ENCODE results near the gene CTNNA3. TPM values are rescaled to one million over a fixed set of nuclear protein-coding genes. Genes with fewer than 3 reads are reported as not detected.
"Not testable (repeated sequence)": the region's sequence is repeated elsewhere in the genome, so short reads cannot be mapped to it uniquely, and the experiment has no call there.

CTNNA3 gene
- total RNA-seq, 2 experiments from 2014 or later: 0.30 TPM; not detected in 1

- H3K4me3 Mint-ChIP-seq: no peak overlapping the region
- intact Hi-C loops (cut with DNase I, micrococcal nuclease): no loop called here
- DNase-seq (no peak), ATAC-seq (no peak)
- H3K4me1 Mint-ChIP-seq: no peaks in the 10 kb centered on the region
- CTCF ChIA-PET: no interaction called here
- no peaks in the 10 kb centered on the region for H3K9me3 Mint-ChIP-seq (ENCODE audit: low read depth)
- POLR2A ChIA-PET: no interaction called here
- H3K27ac Mint-ChIP-seq: no peak overlapping the region
- H3K27me3 Mint-ChIP-seq: peaks cover 2% of the 10 kb centered on the region
- no peaks in the 10 kb centered on the region for H3K36me3 Mint-ChIP-seq (ENCODE audit: low read depth)
Observed at GRCh38 chr10:67262675-67263074, 433.3 kb downstream of the CTNNA3 start.

DNA sequence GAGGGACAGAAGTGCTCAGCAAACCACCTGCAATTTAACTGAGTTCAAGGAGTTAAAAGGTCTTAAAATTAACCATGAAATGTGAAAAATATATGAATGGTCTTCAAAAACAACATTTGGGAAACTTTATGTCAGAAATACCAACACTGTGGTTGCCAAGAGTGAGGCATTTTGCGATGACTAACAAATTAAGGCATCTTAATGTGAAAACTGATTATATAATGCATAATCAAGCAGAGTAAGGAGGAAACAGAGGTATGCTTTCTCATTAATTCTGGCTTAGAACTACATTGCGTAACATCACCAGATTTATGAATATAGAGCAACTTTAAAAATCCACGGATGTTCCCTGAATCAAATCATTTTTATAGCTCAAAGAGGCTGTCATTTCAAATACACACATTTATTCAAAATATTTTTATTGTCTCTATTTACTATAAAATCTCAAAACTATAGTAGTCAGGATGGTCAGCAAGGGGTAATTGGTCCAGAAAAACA, 434.6 kb downstream of the CTNNA3 start:
- no peaks in the 10 kb centered on the region for H3K4me1 Mint-ChIP-seq
- no peak for DNase-seq
- H3K4me3 Mint-ChIP-seq: no peak overlapping the region
- H3K27me3 Mint-ChIP-seq: peaks cover 2% of the 10 kb centered on the region
- ChIA-PET POLR2A (no interaction called here), CTCF (no interaction called here)
- no peaks in the 10 kb centered on the region for H3K9me3 Mint-ChIP-seq (ENCODE audit: low read depth)
- no peak for ATAC-seq
- intact Hi-C loops (cut with DNase I, micrococcal nuclease): no loop called here
- H3K27ac Mint-ChIP-seq: no peak overlapping the region
- H3K36me3 Mint-ChIP-seq (ENCODE audit: low read depth): no peaks in the 10 kb centered on the region

DNA sequence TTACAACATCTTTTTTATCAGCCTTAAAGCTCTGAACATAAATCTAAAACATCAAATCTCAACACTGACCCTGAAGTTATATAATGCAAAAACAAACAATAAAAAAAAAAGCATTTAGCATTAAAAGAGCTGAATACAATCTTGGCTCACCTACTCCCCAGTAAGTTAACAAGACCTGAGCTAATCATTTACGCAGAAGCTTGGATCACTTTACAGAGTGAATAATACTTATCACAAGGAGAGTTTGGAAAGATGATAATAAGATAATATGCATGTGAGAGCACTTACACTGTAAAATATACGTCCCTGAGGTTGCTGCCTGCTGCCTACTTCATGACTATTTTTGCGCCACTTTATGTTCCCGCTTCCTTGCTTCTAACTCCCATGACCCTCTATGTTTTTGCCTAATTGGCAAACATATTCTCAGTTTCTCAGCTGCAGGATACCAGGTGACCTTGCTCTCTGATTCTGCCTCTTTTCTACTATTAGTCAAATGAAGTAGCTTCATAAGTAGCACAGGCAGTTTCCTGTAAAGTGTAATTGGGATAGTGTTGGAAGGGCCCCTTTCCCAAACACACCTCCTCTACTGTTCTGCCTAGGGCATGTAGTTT, 436.6 kb downstream of the CTNNA3 start:
- ATAC-seq (no peak), DNase-seq (no peak)
- ChIA-PET POLR2A (no interaction called here), CTCF (no interaction called here)
- H3K27me3 Mint-ChIP-seq: peaks cover 2% of the 10 kb centered on the region
- H3K9me3 Mint-ChIP-seq (ENCODE audit: low read depth): no peaks in the 10 kb centered on the region
- intact Hi-C loops (cut with DNase I, micrococcal nuclease): no loop called here
- no peaks in the 10 kb centered on the region for H3K4me1 Mint-ChIP-seq
- no peaks in the 10 kb centered on the region for H3K36me3 Mint-ChIP-seq (ENCODE audit: low read depth)
- H3K27ac Mint-ChIP-seq: no peak overlapping the region
- no peak overlapping the region for H3K4me3 Mint-ChIP-seq

DNA sequence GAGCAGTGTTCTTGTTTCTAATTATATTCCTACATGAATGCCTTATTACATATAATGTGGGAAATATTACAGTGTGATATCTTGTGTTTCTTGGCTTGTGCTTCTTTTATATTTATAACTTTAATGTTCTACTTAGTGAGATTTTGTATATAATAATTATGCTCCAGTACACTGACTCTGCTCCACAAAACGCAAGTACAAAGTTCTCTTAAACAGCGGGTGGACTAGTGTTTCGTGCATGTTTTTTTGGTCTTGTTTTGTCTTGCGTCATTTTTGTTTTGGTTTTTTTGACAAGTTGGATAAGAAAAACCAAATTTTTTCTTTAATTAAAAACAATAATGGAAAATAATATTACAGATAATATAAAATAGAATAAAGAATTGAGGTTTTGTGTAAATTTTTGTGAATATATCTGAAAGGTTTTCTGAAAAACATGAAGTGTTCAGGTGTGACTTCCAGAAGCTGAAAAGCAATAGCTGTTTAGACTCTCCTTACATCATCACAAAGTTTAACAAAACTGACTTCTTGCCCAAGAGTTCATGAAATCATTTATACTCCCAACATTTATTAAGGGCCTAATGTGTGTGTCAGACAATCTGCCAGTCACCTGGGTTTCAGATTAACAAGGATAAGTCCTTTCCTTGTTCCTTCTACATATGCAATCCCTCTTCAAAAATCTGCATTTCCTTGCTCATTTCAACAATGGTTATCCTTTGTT, 438.4 kb downstream of the CTNNA3 start:
- ChIA-PET POLR2A (no interaction called here), CTCF (no interaction called here)
- no peaks in the 10 kb centered on the region for H3K36me3 Mint-ChIP-seq (ENCODE audit: low read depth)
- no peak overlapping the region for H3K27ac Mint-ChIP-seq
- no peaks in the 10 kb centered on the region for H3K27me3 Mint-ChIP-seq
- H3K4me3 Mint-ChIP-seq: no peak overlapping the region
- DNase-seq (no peak), ATAC-seq (no peak)
- intact Hi-C loops (cut with DNase I, micrococcal nuclease): no loop called here
- no peaks in the 10 kb centered on the region for H3K4me1 Mint-ChIP-seq
- H3K9me3 Mint-ChIP-seq (ENCODE audit: low read depth): no peaks in the 10 kb centered on the region

DNA sequence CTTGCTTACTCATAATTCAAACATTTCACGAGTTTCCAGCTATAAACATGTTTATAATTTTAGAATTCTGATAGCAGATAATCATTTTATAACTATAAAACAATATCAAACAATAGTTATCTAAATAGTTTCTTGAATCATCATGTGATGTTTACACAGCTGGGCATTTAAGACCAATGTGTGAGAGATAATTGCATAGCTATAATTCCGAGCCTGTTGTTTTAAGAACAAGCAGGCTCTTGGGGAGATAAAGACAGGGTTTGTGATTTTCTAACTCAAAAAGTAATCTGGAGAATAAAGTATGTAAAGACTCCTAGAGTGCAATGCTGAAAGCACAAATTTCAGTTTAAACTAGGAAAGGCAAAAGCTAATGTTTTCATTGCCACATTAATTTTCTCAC, 439.0 kb downstream of the CTNNA3 start:
- ChIA-PET POLR2A (no interaction called here), CTCF (no interaction called here)
- intact Hi-C loops (cut with DNase I, micrococcal nuclease): no loop called here
- Mint-ChIP-seq H3K4me3 (no peak overlapping the region), H3K27me3 (no peaks in the 10 kb centered on the region), H3K27ac (no peak overlapping the region), H3K36me3 (ENCODE audit: low read depth) (no peaks in the 10 kb centered on the region), H3K9me3 (ENCODE audit: low read depth) (no peaks in the 10 kb centered on the region), H3K4me1 (no peaks in the 10 kb centered on the region)
- DNase-seq: no peak
- no peak for ATAC-seq

DNA sequence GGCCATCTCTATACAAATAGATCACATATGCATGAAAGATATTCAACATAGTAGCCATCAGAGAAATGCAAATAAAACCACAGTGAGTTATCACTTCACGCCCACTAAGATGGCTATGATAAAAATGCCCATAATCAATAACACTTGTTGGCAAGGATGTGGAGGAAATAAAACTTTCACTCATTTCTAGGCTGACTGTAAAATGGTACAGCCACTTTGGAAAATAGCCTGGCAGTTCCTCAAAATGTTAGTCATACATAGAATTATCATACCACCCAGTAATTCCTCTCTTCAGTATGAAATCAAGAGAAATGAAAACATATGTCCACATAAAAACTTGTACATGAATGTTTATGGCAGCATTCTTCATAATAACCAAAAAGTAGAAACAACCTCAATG, 445.3 kb downstream of the CTNNA3 start:
- CTCF ChIA-PET: no interaction called here

GRCh38 chr10:67246066-67246555, 449.9 kb downstream of the CTNNA3 start:
- CTCF ChIA-PET: no interaction called here
- Mint-ChIP-seq H3K27me3 (peaks cover 2% of the 10 kb centered on the region), H3K9me3 (ENCODE audit: low read depth) (no peaks in the 10 kb centered on the region), H3K4me3 (no peak overlapping the region), H3K4me1 (no peaks in the 10 kb centered on the region), H3K36me3 (ENCODE audit: low read depth) (no peaks in the 10 kb centered on the region), H3K27ac (no peak overlapping the region)
- ATAC-seq: no peak
- POLR2A ChIA-PET: no interaction called here
- DNase-seq: no peak
- intact Hi-C loops (cut with DNase I, micrococcal nuclease): no loop called here

More for the DNA sequence above, 445.3 kb downstream of the CTNNA3 start:
- POLR2A ChIA-PET: no interaction called here
- H3K9me3 Mint-ChIP-seq (ENCODE audit: low read depth): no peaks in the 10 kb centered on the region
- no peak overlapping the region for H3K27ac Mint-ChIP-seq
- no peaks in the 10 kb centered on the region for H3K4me1 Mint-ChIP-seq
- H3K4me3 Mint-ChIP-seq: no peak overlapping the region
- ATAC-seq: no peak
- intact Hi-C loops (cut with DNase I, micrococcal nuclease): no loop called here
- no peaks in the 10 kb centered on the region for H3K36me3 Mint-ChIP-seq (ENCODE audit: low read depth)
- no peaks in the 10 kb centered on the region for H3K27me3 Mint-ChIP-seq
- DNase-seq: no peak

- H3K27me3 Mint-ChIP-seq: peaks cover 2% of the 10 kb centered on the region
- no peak overlapping the region for H3K27ac Mint-ChIP-seq
- intact Hi-C loops (cut with DNase I, micrococcal nuclease): no loop called here
- ChIA-PET CTCF (no interaction called here), POLR2A (no interaction called here)
- H3K4me3 Mint-ChIP-seq: no peak overlapping the region
- ATAC-seq (no peak), DNase-seq (no peak)
- H3K4me1 Mint-ChIP-seq: no peaks in the 10 kb centered on the region
- no peaks in the 10 kb centered on the region for H3K9me3 Mint-ChIP-seq (ENCODE audit: low read depth)
- no peaks in the 10 kb centered on the region for H3K36me3 Mint-ChIP-seq (ENCODE audit: low read depth)
Observed at GRCh38 chr10:67242528-67242927, 453.5 kb downstream of the CTNNA3 start.

- ChIA-PET CTCF (no interaction called here), POLR2A (no interaction called here)
- Mint-ChIP-seq H3K27me3 (peaks cover 2% of the 10 kb centered on the region), H3K4me1 (no peaks in the 10 kb centered on the region), H3K4me3 (no peak overlapping the region), H3K27ac (no peak overlapping the region), H3K9me3 (ENCODE audit: low read depth) (no peaks in the 10 kb centered on the region), H3K36me3 (ENCODE audit: low read depth) (no peaks in the 10 kb centered on the region)
- intact Hi-C loops (cut with DNase I, micrococcal nuclease): no loop called here
- ATAC-seq: no peak
- DNase-seq: no peak
Observed at GRCh38 chr10:67241451-67241850, 454.5 kb downstream of the CTNNA3 start.

GRCh38 chr10:67239864-67240497, 456.0 kb downstream of the CTNNA3 start:
- CTCF ChIA-PET: no interaction called here
- Mint-ChIP-seq H3K36me3 (ENCODE audit: low read depth) (no peaks in the 10 kb centered on the region), H3K27me3 (peaks cover under 1% of the 10 kb centered on the region)

DNA sequence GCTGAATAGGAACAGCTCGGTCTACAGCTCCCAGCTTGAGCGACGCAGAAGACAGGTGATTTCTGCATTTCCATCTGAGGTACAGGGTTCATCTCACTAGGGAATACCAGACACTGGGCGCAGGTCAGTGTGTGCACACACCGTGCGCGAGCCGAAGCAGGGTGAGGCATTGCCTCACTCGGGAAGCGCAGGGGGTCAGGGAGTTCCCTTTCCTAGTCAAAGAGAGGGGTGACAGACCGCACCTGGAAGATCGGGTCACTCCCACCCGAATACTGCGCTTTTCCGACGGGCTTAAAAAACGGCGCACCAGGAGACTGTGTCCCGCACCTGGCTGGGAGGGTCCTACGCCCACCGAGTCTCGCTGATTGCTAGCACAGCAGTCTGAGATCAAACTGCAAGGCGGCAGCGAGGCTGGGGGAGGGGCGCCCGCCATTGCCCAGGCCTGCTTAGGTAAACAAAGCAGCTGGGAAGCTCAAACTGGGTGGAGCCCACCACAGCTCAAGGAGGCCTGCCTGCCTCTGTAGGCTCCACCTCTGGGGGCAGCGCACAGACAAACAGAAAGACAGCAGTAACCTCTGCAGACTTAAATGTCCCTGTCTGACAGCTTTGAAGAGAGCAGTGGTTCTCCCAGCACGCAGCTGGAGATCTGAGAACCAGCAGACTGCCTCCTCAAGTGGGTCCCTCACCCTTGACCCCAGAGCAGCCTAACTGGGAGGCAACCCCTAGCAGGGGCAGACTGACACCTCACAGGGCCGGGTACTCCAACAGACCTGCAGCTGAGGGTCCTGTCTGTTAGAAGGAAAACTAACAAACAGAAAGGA, 465.1 kb downstream of the CTNNA3 start:
- H3K9me3 Mint-ChIP-seq (ENCODE audit: low read depth); H3K36me3 Mint-ChIP-seq (ENCODE audit: low read depth); H3K27ac Mint-ChIP-seq; H3K4me3 Mint-ChIP-seq; CTCF ChIA-PET; intact Hi-C loops (cut with DNase I, micrococcal nuclease); POLR2A ChIA-PET; H3K4me1 Mint-ChIP-seq; DNase-seq; ATAC-seq: not testable (repeated sequence)
- H3K27me3 Mint-ChIP-seq: peaks cover 26% of the 10 kb centered on the region

More at GRCh38 chr10:67239864-67240497, 456.0 kb downstream of the CTNNA3 start:
- no peaks in the 10 kb centered on the region for H3K9me3 Mint-ChIP-seq (ENCODE audit: low read depth)
- DNase-seq (no peak), ATAC-seq (no peak)
- no peak overlapping the region for H3K4me3 Mint-ChIP-seq
- H3K4me1 Mint-ChIP-seq: no peaks in the 10 kb centered on the region
- intact Hi-C loops (cut with DNase I, micrococcal nuclease): no loop called here
- H3K27ac Mint-ChIP-seq: no peak overlapping the region
- POLR2A ChIA-PET: no interaction called here

All from activated CD4-positive, alpha-beta T cell treated with anti-CD3 and anti-CD28 coated beads for 36 hours (primary cell).